ENCODE data around the gene USP35. TPM values are rescaled to one million over a fixed set of nuclear protein-coding genes. Genes with fewer than 3 reads are reported as not detected.

USP35 gene
- total and polyA plus RNA-seq, 2 donors (not counting 1 experiment from before 2014, with no cell fraction given) = 4.8 to 6.0 TPM

- TF ChIP-seq CTCF (IDR thresholded peaks at IDR 0.05) (no peak), EZH2 (IDR thresholded peaks at IDR 0.05; ENCODE audit: borderline replicate concordance, insufficient read depth, low read depth, low read length, poor library complexity, severe bottlenecking) (no peak)
- ChIA-PET POLR2A (no interaction called here), CTCF (no interaction called here)
- intact Hi-C loops (cut with micrococcal nuclease) = no loop called here
- DNase-seq (no peak), ATAC-seq (ENCODE audit: low read depth) (no peak)
- Mint-ChIP-seq H3K27ac (no peak overlapping the region), H3K4me3 (no peak overlapping the region), H3K4me1 (peaks cover 1% of the 10 kb centered on the region), H3K27me3 (no peaks in the 10 kb centered on the region), H3K9me3 (ENCODE audit: insufficient read depth) (peaks cover 3% of the 10 kb centered on the region)
- H4K20me1 ChIP-seq (ENCODE audit: control insufficient read depth, insufficient read depth, low read length, poor library complexity, severe bottlenecking) = no peaks in the 10 kb centered on the region
- H3K9ac ChIP-seq (ENCODE audit: low read length) = no peak overlapping the region
- H3K36me3 ChIP-seq (replicated peaks in 1 of 2; ENCODE audit: control extremely low read depth in 1 of 2, control insufficient read depth in 1 of 2, extremely low read depth in 1 of 2, insufficient read depth in 2 of 2, low read length in 1 of 2) = peaks cover 2 to 16% of the 10 kb centered on the region in 2 experiments
- H3K27me3 ChIP-seq (replicated peaks in 1 of 4; ENCODE audit: control extremely low read depth in 1 of 4, control insufficient read depth in 3 of 4, insufficient read depth in 4 of 4, low read length in 3 of 4) = no peaks in the 10 kb centered on the region
- no peaks in the 10 kb centered on the region for H3K4me1 ChIP-seq (ENCODE audit: control insufficient read depth in 2 of 2, insufficient read depth in 2 of 2, low read length in 2 of 2)
- H3K9me3 ChIP-seq (ENCODE audit: control extremely low read depth in 1 of 3, control insufficient read depth in 2 of 3, insufficient read depth in 1 of 3, low read length in 2 of 3) = peaks cover 0 to 4% (median 0%) of the 10 kb centered on the region in 3 donors
- H3K79me2 ChIP-seq (ENCODE audit: control insufficient read depth, insufficient read depth, low read length) = no peaks in the 10 kb centered on the region
- 96% methylated on average over 6 of the region's 8 CpGs for WGBS (ENCODE audit: insufficient coverage)
- no peak overlapping the region for H3K27ac ChIP-seq (ENCODE audit: low read length in 2 of 2)
- no peak overlapping the region for H2AFZ ChIP-seq (ENCODE audit: insufficient read depth, low read depth, low read length, poor library complexity, severe bottlenecking)
- no peak overlapping the region for H3K4me3 ChIP-seq (ENCODE audit: control extremely low read depth in 1 of 5, extremely low read depth in 1 of 5, insufficient read depth in 1 of 5, low read depth in 2 of 5, low read length in 4 of 5)
- H3K4me2 ChIP-seq (replicated peaks; ENCODE audit: low read depth, low read length, poor library complexity, severe bottlenecking) = no peak overlapping the region
These were observed 61.4 kb downstream of the USP35 start for GRCh38 chr11:78250099-78250498.

- H3K9me3 ChIP-seq (ENCODE audit: control extremely low read depth in 1 of 3, control insufficient read depth in 2 of 3, insufficient read depth in 1 of 3, low read length in 2 of 3) = peaks cover 0 to 4% (median 0%) of the 10 kb centered on the region in 3 donors
- POLR2A ChIA-PET = no interaction called here
- no peak overlapping the region for H3K9ac ChIP-seq (ENCODE audit: low read length)
- CTCF ChIA-PET = interaction anchor here (0.6 to 1.7 kb wide), 3 partner anchors 59 to 313 kb away, joined by 3 to 5 read pairs (median 4); no protein-coding TSS in a partner anchor
- H3K4me3 Mint-ChIP-seq = no peak overlapping the region
- no peak overlapping the region for H3K27ac ChIP-seq (ENCODE audit: low read length in 2 of 2)
- WGBS (ENCODE audit: insufficient coverage) = no CpG with 5 or more reads among the region's 1 CpG
- ATAC-seq (ENCODE audit: low read depth) = no peak
- H3K4me3 ChIP-seq (ENCODE audit: control extremely low read depth in 1 of 5, extremely low read depth in 1 of 5, insufficient read depth in 1 of 5, low read depth in 2 of 5, low read length in 4 of 5) = no peak overlapping the region
- no peak overlapping the region for H3K27ac Mint-ChIP-seq
- intact Hi-C loops (cut with micrococcal nuclease) = no loop called here
- no peaks in the 10 kb centered on the region for H4K20me1 ChIP-seq (ENCODE audit: control insufficient read depth, insufficient read depth, low read length, poor library complexity, severe bottlenecking)
- H3K4me1 ChIP-seq (ENCODE audit: control insufficient read depth in 2 of 2, insufficient read depth in 2 of 2, low read length in 2 of 2) = no peaks in the 10 kb centered on the region
- H3K4me2 ChIP-seq (replicated peaks; ENCODE audit: low read depth, low read length, poor library complexity, severe bottlenecking) = no peak overlapping the region
- peaks cover under 1% of the 10 kb centered on the region for H3K4me1 Mint-ChIP-seq
- H3K36me3 ChIP-seq (replicated peaks in 1 of 2; ENCODE audit: control extremely low read depth in 1 of 2, control insufficient read depth in 1 of 2, extremely low read depth in 1 of 2, insufficient read depth in 2 of 2, low read length in 1 of 2) = peaks cover 2 to 16% of the 10 kb centered on the region in 2 experiments
- H3K27me3 Mint-ChIP-seq = no peaks in the 10 kb centered on the region
- TF ChIP-seq CTCF (IDR thresholded peaks at IDR 0.05) (no peak), EZH2 (IDR thresholded peaks at IDR 0.05; ENCODE audit: borderline replicate concordance, insufficient read depth, low read depth, low read length, poor library complexity, severe bottlenecking) (no peak)
- no peaks in the 10 kb centered on the region for H3K79me2 ChIP-seq (ENCODE audit: control insufficient read depth, insufficient read depth, low read length)
- no peak overlapping the region for H2AFZ ChIP-seq (ENCODE audit: insufficient read depth, low read depth, low read length, poor library complexity, severe bottlenecking)
- DNase-seq = no peak
- peaks cover 1% of the 10 kb centered on the region for H3K9me3 Mint-ChIP-seq (ENCODE audit: insufficient read depth)
- H3K27me3 ChIP-seq (replicated peaks in 1 of 4; ENCODE audit: control extremely low read depth in 1 of 4, control insufficient read depth in 3 of 4, insufficient read depth in 4 of 4, low read length in 3 of 4) = no peaks in the 10 kb centered on the region
These were observed 62.5 kb downstream of the USP35 start for GRCh38 chr11:78251083-78251775.
